GM12878 (cell line): Measurements from ENCODE around the gene PLEKHH1. TPM values are rescaled to one million over a fixed set of nuclear protein-coding genes. Genes with fewer than 3 reads are reported as not detected.

Experiments used
- ATAC-seq: fragments of 200-7000 bp; cut with Tn5 transposase; 3 replicates; pipeline ENCODE4 v1.9.1; 2020; ENCODE audit warnings: mild to moderate bottlenecking, moderate library complexity
- BruUV-seq: library from RNA; stranded (reverse); fragments of 400-500 nt; replicated peaks from 2 replicates; lab custom pipeline; 2021; lab: Mats Ljungman, UMichigan
- CTCF ChIA-PET: fragments of 300-600 bp; sonication (Branson Sonifier 250); formaldehyde crosslinking; extraction: SDS; loops from one replicate; lab custom pipeline; 2021; ENCODE audit warnings: inconsistent platforms; lab: Yijun Ruan, JAX
- POLR2A ChIA-PET: fragments of 350-600 bp; formaldehyde crosslinking; extraction: SDS; loops from one replicate; lab custom pipeline; 2021; ENCODE audit warnings: inconsistent platforms; lab: Charles Lee
- RAD21 ChIA-PET: fragments of 300-600 bp; sonication (Branson Sonifier 250); formaldehyde crosslinking; loops from one replicate; lab custom pipeline; 2023; ENCODE audit warnings: antibody characterized with exemption; ENCODE audit not compliant: unreplicated experiment; lab: Charles Lee
- SMC1A ChIA-PET: fragments of 300-600 bp; sonication (Branson Sonifier 250); formaldehyde crosslinking; loops from one replicate; lab custom pipeline; 2023; ENCODE audit not compliant: unreplicated experiment, uncharacterized antibody; lab: Charles Lee
- DNase-seq: peaks from one replicate; pipeline ENCODE4 v3.0.0-alpha.2; 2011; ENCODE audit warnings: low read depth, low spot score
- FAIRE-seq: peaks from 3 replicates; lab custom pipeline; 2011; peaks lifted over from hg19 to GRCh38; lab: Jason Lieb, UNC
- H2AFZ ChIP-seq: 2 replicates; pipeline ENCODE4 v1.6.0; 2011; ENCODE audit warnings: low read depth, low read length, control low read depth; ENCODE audit not compliant: control insufficient read depth
- H3K27ac ChIP-seq: 2 replicates; pipeline ENCODE4 v1.5.1; 2011; ENCODE audit warnings: control low read depth; ENCODE audit not compliant: control insufficient read depth, insufficient read depth
- H3K27me3 ChIP-seq, 2 experiments: replicated peaks in 1 of 2; 2 replicates each; pipeline versions ENCODE4 v1.6.0 to v1.6.1; 2011; ENCODE audit warnings: low read length in 1 of 2; ENCODE audit not compliant: control insufficient read depth in 2 of 2, insufficient read depth in 2 of 2
- H3K36me3 ChIP-seq, 2 experiments: 2 replicates each; pipeline ENCODE4 v1.5.1; 2011; ENCODE audit warnings: low read length in 1 of 2; ENCODE audit not compliant: control insufficient read depth in 2 of 2, insufficient read depth in 2 of 2
- H3K4me1 ChIP-seq: 2 replicates; pipeline ENCODE4 v1.6.1; 2011; ENCODE audit warnings: mild to moderate bottlenecking, low read length, moderate library complexity, mixed read lengths; ENCODE audit not compliant: control insufficient read depth, insufficient read depth
- H3K4me2 ChIP-seq: 2 replicates; pipeline ENCODE4 v1.6.0; 2011; ENCODE audit warnings: control low read depth; ENCODE audit not compliant: control insufficient read depth, insufficient read depth
- H3K4me3 ChIP-seq: fragments of 200-600 bp; sonication (generic); 2 replicates; pipeline ENCODE4 v1.5.1; 2016
- H3K79me2 ChIP-seq: 2 replicates; pipeline ENCODE4 v1.6.0; 2011; ENCODE audit warnings: low read length; ENCODE audit not compliant: control insufficient read depth, insufficient read depth
- H3K9ac ChIP-seq: 2 replicates; pipeline ENCODE4 v1.8.0; 2011; ENCODE audit warnings: low read length, control low read depth, mixed read lengths; ENCODE audit not compliant: control insufficient read depth, insufficient read depth
- H3K9me3 ChIP-seq: replicated peaks from 3 replicates; pipeline ENCODE4 v1.5.1; 2011; ENCODE audit warnings: mild to moderate bottlenecking, low read length; ENCODE audit not compliant: control insufficient read depth, insufficient read depth
- H4K20me1 ChIP-seq: 2 replicates; pipeline ENCODE4 v1.6.0; 2011; ENCODE audit not compliant: control insufficient read depth, insufficient read depth
- BHLHE40 ChIP-seq, 2 experiments: fragments of 450-650 bp in 1 of 2; IDR thresholded peaks; 2 replicates each; pipeline ENCODE4 v1.6.1; 2011 to 2017; ENCODE audit warnings: low read depth in 2 of 2, borderline replicate concordance in 1 of 2, improper control_type of control experiment in 1 of 2, low read length in 1 of 2, mild to moderate bottlenecking in 1 of 2
- EED ChIP-seq: sonication (generic); IDR thresholded peaks from 2 replicates; pipeline ENCODE4 v1.6.1; 2016; ENCODE audit warnings: antibody characterized with exemption, low read depth
- ETV6 ChIP-seq, 2 experiments: fragments of 450-650 bp in 1 of 2; IDR thresholded peaks in 1 of 2; conservative IDR thresholded peaks in 1 of 2; 2 replicates each; pipeline ENCODE4 v1.6.1; 2014; ENCODE audit warnings: antibody characterized with exemption in 1 of 2, borderline replicate concordance in 1 of 2, low read depth in 1 of 2, mild to moderate bottlenecking in 1 of 2, moderate library complexity in 1 of 2
- KAT2A ChIP-seq: conservative IDR thresholded peaks from 2 replicates; pipeline ENCODE4 v1.6.1; 2011; ENCODE audit warnings: low read depth, low read length; ENCODE audit not compliant: control insufficient read depth
- NFYA ChIP-seq: IDR thresholded peaks from 2 replicates; pipeline ENCODE4 v1.6.1; 2011; ENCODE audit warnings: low read depth, mild to moderate bottlenecking, low read length, improper control_type of control experiment, borderline replicate concordance
- PML ChIP-seq: IDR thresholded peaks from 2 replicates; pipeline ENCODE4 v1.6.1; 2012; ENCODE audit warnings: low read length, inconsistent platforms
- POLR2A ChIP-seq: IDR thresholded peaks from 2 replicates; pipeline ENCODE4 v1.6.1; 2011; ENCODE audit warnings: low read depth, mild to moderate bottlenecking, low read length
- SIN3A ChIP-seq: IDR thresholded peaks from 2 replicates; pipeline ENCODE4 v1.6.1; 2012; ENCODE audit warnings: low read depth, low read length, improper control_type of control experiment
- STAT1 ChIP-seq: fragments of 450-650 bp; conservative IDR thresholded peaks from 2 replicates; pipeline ENCODE4 v1.6.1; 2014; ENCODE audit warnings: antibody characterized with exemption, mild to moderate bottlenecking
- ZNF24 ChIP-seq: fragments of 450-650 bp; IDR thresholded peaks from 2 replicates; pipeline ENCODE4 v1.6.1; 2017; ENCODE audit warnings: antibody characterized with exemption, mild to moderate bottlenecking
- ZNF384 ChIP-seq: IDR thresholded peaks from 2 replicates; pipeline ENCODE4 v1.6.1; 2012; ENCODE audit warnings: low read depth, mild to moderate bottlenecking, low read length, improper control_type of control experiment, borderline replicate concordance
- ZNF622 ChIP-seq: fragments of 450-650 bp; IDR thresholded peaks from 2 replicates; pipeline ENCODE4 v1.6.1; 2017; ENCODE audit warnings: mild to moderate bottlenecking, inconsistent platforms
- WGBS: methylation state at CpG from one replicate; pipeline ENCODE4 v1.1.6; 2016; ENCODE audit warnings: low lambda C conversion rate; ENCODE audit not compliant: insufficient replicate concordance, insufficient coverage; ENCODE audit errors: missing lambda C conversion rate; 5-methylcytosine and 5-hydroxymethylcytosine counted together
- in situ Hi-C: fragments of 300-500 bp; cut with MboI; formaldehyde crosslinking; loops from 9 replicates; pipeline ENCODE4 v1.14.3; 2018; ENCODE audit warnings: mixed read lengths
- intact Hi-C: fragments of 100-400 bp; cut with micrococcal nuclease; formaldehyde crosslinking; loops from one replicate; pipeline ENCODE4 v1.14.2; 2022; ENCODE audit not compliant: unreplicated experiment
- polyA plus RNA-seq, 11 experiments: library from polyadenylated mRNA; depleted of rRNA in 4 of 11; unstranded in 6 of 11; stranded (reverse) in 5 of 11; fragments of >200 nt; fragmentation: Nextera tagmentation in 4 of 11; fragmentation: Illumina TruSeq in 1 of 11; extraction: Ambion mirVana in 4 of 11; extraction: Trizol in 1 of 11; gene quantifications; 1 replicate in 1 of 11; 2 replicates in 10 of 11; pipeline versions ENCODE4 v1.2.1 to v1.2.3, GENCODE V29; 2011 to 2016; ENCODE audit warnings: inconsistent platforms in 2 of 11, missing spikeins in 2 of 11, low read depth in 1 of 11
- total RNA-seq, 4 experiments: library from RNA; depleted of rRNA in 3 of 4; stranded (reverse); fragments of >200 nt in 3 of 4; fragmentation: Illumina TruSeq in 1 of 4; extraction: Trizol in 1 of 4; gene quantifications; 2 replicates each; pipeline versions ENCODE4 v1.2.1 to v1.2.3, GENCODE V29; 2013 to 2021
- TF ChIP-seq, protein P1 (sequence below): fragments of 450-650 bp; IDR thresholded peaks from 2 replicates; pipeline ENCODE4 v1.6.1; 2017; ENCODE audit warnings: borderline replicate concordance
- TF ChIP-seq, protein P2 (sequence below): fragments of 450-650 bp; formaldehyde crosslinking; IDR thresholded peaks from 2 replicates; pipeline ENCODE4 v1.5.0; 2022; ENCODE audit warnings: mild to moderate bottlenecking, missing genetic modification characterization
- TF ChIP-seq, protein P3 (sequence below): IDR thresholded peaks from 2 replicates; pipeline ENCODE4 v1.6.1; 2011; ENCODE audit warnings: borderline replicate concordance, low read depth, mild to moderate bottlenecking, moderate library complexity, low read length; ENCODE audit not compliant: insufficient read depth, poor library complexity, severe bottlenecking

The PLEKHH1 gene
- total and polyA plus RNA-seq, 10 of the 15 experiments (the other 5 are each of a cell fraction or from before 2014, with no cell fraction given): 0.11 to 0.95 (median 0.41) TPM

- TF ChIP-seq, protein P1, sequence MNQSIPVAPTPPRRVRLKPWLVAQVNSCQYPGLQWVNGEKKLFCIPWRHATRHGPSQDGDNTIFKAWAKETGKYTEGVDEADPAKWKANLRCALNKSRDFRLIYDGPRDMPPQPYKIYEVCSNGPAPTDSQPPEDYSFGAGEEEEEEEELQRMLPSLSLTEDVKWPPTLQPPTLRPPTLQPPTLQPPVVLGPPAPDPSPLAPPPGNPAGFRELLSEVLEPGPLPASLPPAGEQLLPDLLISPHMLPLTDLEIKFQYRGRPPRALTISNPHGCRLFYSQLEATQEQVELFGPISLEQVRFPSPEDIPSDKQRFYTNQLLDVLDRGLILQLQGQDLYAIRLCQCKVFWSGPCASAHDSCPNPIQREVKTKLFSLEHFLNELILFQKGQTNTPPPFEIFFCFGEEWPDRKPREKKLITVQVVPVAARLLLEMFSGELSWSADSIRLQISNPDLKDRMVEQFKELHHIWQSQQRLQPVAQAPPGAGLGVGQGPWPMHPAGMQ: no peak
- no peak for TF ChIP-seq POLR2A
- TF ChIP-seq, protein P2, sequence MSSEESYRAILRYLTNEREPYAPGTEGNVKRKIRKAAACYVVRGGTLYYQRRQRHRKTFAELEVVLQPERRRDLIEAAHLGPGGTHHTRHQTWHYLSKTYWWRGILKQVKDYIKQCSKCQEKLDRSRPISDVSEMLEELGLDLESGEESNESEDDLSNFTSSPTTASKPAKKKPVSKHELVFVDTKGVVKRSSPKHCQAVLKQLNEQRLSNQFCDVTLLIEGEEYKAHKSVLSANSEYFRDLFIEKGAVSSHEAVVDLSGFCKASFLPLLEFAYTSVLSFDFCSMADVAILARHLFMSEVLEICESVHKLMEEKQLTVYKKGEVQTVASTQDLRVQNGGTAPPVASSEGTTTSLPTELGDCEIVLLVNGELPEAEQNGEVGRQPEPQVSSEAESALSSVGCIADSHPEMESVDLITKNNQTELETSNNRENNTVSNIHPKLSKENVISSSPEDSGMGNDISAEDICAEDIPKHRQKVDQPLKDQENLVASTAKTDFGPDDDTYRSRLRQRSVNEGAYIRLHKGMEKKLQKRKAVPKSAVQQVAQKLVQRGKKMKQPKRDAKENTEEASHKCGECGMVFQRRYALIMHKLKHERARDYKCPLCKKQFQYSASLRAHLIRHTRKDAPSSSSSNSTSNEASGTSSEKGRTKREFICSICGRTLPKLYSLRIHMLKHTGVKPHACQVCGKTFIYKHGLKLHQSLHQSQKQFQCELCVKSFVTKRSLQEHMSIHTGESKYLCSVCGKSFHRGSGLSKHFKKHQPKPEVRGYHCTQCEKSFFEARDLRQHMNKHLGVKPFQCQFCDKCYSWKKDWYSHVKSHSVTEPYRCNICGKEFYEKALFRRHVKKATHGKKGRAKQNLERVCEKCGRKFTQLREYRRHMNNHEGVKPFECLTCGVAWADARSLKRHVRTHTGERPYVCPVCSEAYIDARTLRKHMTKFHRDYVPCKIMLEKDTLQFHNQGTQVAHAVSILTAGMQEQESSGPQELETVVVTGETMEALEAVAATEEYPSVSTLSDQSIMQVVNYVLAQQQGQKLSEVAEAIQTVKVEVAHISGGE (CRISPR knock-in tag): no peak
- TF ChIP-seq STAT1: no peak
- no peak for TF ChIP-seq ZNF24
- TF ChIP-seq SIN3A: no peak
Observed at GRCh38 chr14:67574156-67574555, 41.1 kb downstream of the PLEKHH1 start (continued).

GRCh38 chr14:67574806-67575205, 41.7 kb downstream of the PLEKHH1 start:
- POLR2A ChIA-PET: no interaction called here

More at GRCh38 chr14:67574806-67575205, 41.7 kb downstream of the PLEKHH1 start:
- H3K9ac ChIP-seq: no peak overlapping the region
- intact Hi-C loops (no loop called here), in situ Hi-C loops (no loop called here)
- DNase-seq (no peak), ATAC-seq (no peak), FAIRE-seq (no peak)
- ChIA-PET RAD21 (interaction anchor here (1.0 kb wide), 1 partner anchor 148 kb away, joined by 4 read pairs; no protein-coding TSS in a partner anchor), CTCF (interaction anchor here (15.4 to 27.6 kb wide), 2 partner anchors 128 to 151 kb away, joined by 359 to 583 read pairs; partner anchors contain the start of gene RDH12), SMC1A (interaction anchor here (6.1 kb wide), 1 partner anchor 148 kb away, joined by 185 read pairs; no protein-coding TSS in a partner anchor)
- H3K36me3 ChIP-seq: no peaks in the 10 kb centered on the region
- H3K79me2 ChIP-seq: no peaks in the 10 kb centered on the region
- no peak overlapping the region for H3K4me3 ChIP-seq
- H4K20me1 ChIP-seq: peaks cover 2% of the 10 kb centered on the region; the same call in 1 of the 2 replicates
- H3K27me3 ChIP-seq: no peaks in the 10 kb centered on the region
- no peak overlapping the region for H3K27ac ChIP-seq
- BruUV-seq: no TSS peak
- no peak overlapping the region for H3K4me2 ChIP-seq
- 37% methylated on average over 6 of the region's 7 CpGs for WGBS
- H3K4me1 ChIP-seq: no peaks in the 10 kb centered on the region
- no peak overlapping the region for H2AFZ ChIP-seq
- TF ChIP-seq ZNF384 (no peak), ETV6 (conservative IDR thresholded peaks at IDR 0.05 in 1 of 2, IDR thresholded peaks at IDR 0.05 in 1 of 2; ENCODE audit: borderline replicate concordance in 1 of 2, low read depth in 1 of 2) (no peak), BHLHE40 (IDR thresholded peaks at IDR 0.05; ENCODE audit: borderline replicate concordance in 1 of 2, low read depth in 2 of 2, low read length in 1 of 2) (no peak), KAT2A (no peak), ZNF622 (no peak), EED (no peak), PML (no peak), NFYA (no peak)
- TF ChIP-seq, protein P3, sequence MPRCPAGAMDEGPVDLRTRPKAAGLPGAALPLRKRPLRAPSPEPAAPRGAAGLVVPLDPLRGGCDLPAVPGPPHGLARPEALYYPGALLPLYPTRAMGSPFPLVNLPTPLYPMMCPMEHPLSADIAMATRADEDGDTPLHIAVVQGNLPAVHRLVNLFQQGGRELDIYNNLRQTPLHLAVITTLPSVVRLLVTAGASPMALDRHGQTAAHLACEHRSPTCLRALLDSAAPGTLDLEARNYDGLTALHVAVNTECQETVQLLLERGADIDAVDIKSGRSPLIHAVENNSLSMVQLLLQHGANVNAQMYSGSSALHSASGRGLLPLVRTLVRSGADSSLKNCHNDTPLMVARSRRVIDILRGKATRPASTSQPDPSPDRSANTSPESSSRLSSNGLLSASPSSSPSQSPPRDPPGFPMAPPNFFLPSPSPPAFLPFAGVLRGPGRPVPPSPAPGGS: no peak
- H3K9me3 ChIP-seq: no peaks in the 10 kb centered on the region
